ENCODE measurements around the gene FLT3LG. TPM values are rescaled to one million over a fixed set of nuclear protein-coding genes. Genes with fewer than 3 reads are reported as not detected.
A peak's percentile ranks its signal among the peaks of the same experiment; 100 is the strongest.
"Not testable (repeated sequence)": the region's sequence is repeated elsewhere in the genome, so short reads cannot be mapped to it uniquely, and the experiment has no call there.

Gene FLT3LG
- polyA plus RNA-seq, 1 donor = 3.2 TPM

- DNase-seq (ENCODE audit: low read depth) = no peak
These were observed 12.4 kb upstream of the FLT3LG start for GRCh38 chr19:49461656-49462055.

GRCh38 chr19:49462492-49462891, 11.5 kb upstream of the FLT3LG start:
- DNase-seq (ENCODE audit: low read depth) = no peak

GRCh38 chr19:49463960-49464740, 9.9 kb upstream of the FLT3LG start:
- DNase-seq (ENCODE audit: low read depth) = no peak

- no peak for DNase-seq (ENCODE audit: low read depth)
These were observed 8.6 kb upstream of the FLT3LG start for GRCh38 chr19:49465371-49465770.

GRCh38 chr19:49468199-49468598, 5.8 kb upstream of the FLT3LG start:
- DNase-seq (ENCODE audit: low read depth) = no peak

- DNase-seq (ENCODE audit: low read depth) = peak; percentile 83
These were observed 5.1 kb upstream of the FLT3LG start for GRCh38 chr19:49468746-49469447.

GRCh38 chr19:49469828-49470614, 4.0 kb upstream of the FLT3LG start:
- DNase-seq (ENCODE audit: low read depth) = no peak

GRCh38 chr19:49470615-49470978, 3.4 kb upstream of the FLT3LG start:
- DNase-seq (ENCODE audit: low read depth) = no peak

GRCh38 chr19:49472936-49473335, 1.1 kb upstream of the FLT3LG start:
- DNase-seq (ENCODE audit: low read depth) = no peak

GRCh38 chr19:49473501-49473867, 531 bp upstream of the FLT3LG start:
- DNase-seq (ENCODE audit: low read depth) = not testable (repeated sequence)

- no peak for DNase-seq (ENCODE audit: low read depth)
These were observed 518 bp downstream of the FLT3LG start for GRCh38 chr19:49474542-49474924.

- no peak for DNase-seq (ENCODE audit: low read depth)
These were observed 1.3 kb downstream of the FLT3LG start for GRCh38 chr19:49475191-49475917.

GRCh38 chr19:49475995-49476880, 2.2 kb downstream of the FLT3LG start:
- no peak for DNase-seq (ENCODE audit: low read depth)

- no peak for DNase-seq (ENCODE audit: low read depth)
These were observed 6.1 kb downstream of the FLT3LG start for GRCh38 chr19:49479975-49480628.

- DNase-seq (ENCODE audit: low read depth) = no peak
These were observed 7.1 kb downstream of the FLT3LG start for GRCh38 chr19:49481020-49481683.

- no peak for DNase-seq (ENCODE audit: low read depth)
These were observed 12.2 kb downstream of the FLT3LG start for GRCh38 chr19:49486232-49486631.

- DNase-seq (ENCODE audit: low read depth) = no peak
These were observed 12.8 kb downstream of the FLT3LG start for GRCh38 chr19:49486710-49487276.

GRCh38 chr19:49487277-49488045, 13.4 kb downstream of the FLT3LG start, which contains the start of gene RPL13A:
RPL13A (plus strand) TSS chr19:49487608; CDS start chr19:49487630, 22 bp downstream.
- peak; percentile 99 for DNase-seq (ENCODE audit: low read depth)
